Esophagus squamous epithelium (tissue), 4 donors: ENCODE results near the gene ABCF3.

ENCODE experiments used
- CTCF ChIP-seq, 6 experiments: fragments of 450-650 bp in 4 of 6; fragments of 200-600 bp in 2 of 6; sonication (generic) in 2 of 6; IDR thresholded peaks; one replicate each; pipeline ENCODE4 v1.5.1; 2016 to 2019; ENCODE audit warnings: antibody characterized with exemption in 6 of 6, mild to moderate bottlenecking in 4 of 6, moderate library complexity in 4 of 6
- POLR2A ChIP-seq, 4 donors: fragments of 450-650 bp; IDR thresholded peaks; one replicate each; pipeline ENCODE4 v1.6.1; 2017; ENCODE audit warnings: antibody characterized with exemption in 4 of 4, mild to moderate bottlenecking in 4 of 4, moderate library complexity in 3 of 4

DNA sequence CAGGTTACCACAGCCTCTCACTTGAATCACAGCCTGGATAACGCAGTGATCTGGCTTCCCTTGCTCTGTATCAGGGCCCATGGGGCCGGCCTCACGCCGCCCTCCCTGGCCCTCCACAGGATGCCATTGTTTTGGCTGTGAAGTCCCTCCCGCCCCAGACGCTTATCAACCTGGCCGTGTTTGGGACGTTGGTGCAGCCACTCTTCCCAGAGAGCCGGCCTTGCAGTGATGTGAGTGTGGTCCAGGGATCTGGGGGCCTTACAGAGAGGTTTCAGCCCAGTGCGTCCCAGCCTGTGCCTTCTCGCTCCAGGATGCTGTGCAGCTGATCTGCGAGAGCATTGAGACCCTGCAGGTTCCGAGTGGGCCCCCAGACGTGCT is 50.0 kb downstream of the ABCF3 start:
- TF ChIP-seq CTCF (IDR thresholded peaks at IDR 0.05): no peak
- TF ChIP-seq POLR2A (IDR thresholded peaks at IDR 0.05): no peak
